ENCODE measurements around the gene SVIL. TPM values are rescaled to one million over a fixed set of nuclear protein-coding genes. Genes with fewer than 3 reads are reported as not detected.
"Not testable (repeated sequence)": the region's sequence is repeated elsewhere in the genome, so short reads cannot be mapped to it uniquely, and the experiment has no call there.

SVIL gene
- total RNA-seq, 2 donors from 2014 or later, result 349 to 483 TPM

GRCh38 chr10:29595146-29595545 is 39.6 kb downstream of the SVIL start:
- Histone ChIP-seq H3K27me3 (replicated peaks; ENCODE audit: insufficient read depth) (no peaks in the 10 kb centered on the region), H3K36me3 (no peaks in the 10 kb centered on the region), H3K27ac (peak overlapping the region; percentile 28 to 43), H3K4me3 (no peak overlapping the region), H3K4me1 (ENCODE audit: control insufficient read depth in 1 of 2, low read depth in 2 of 2) (peaks cover 14 to 93% of the 10 kb centered on the region in 2 donors), H3K9me3 (no peaks in the 10 kb centered on the region)
- no peak for DNase-seq (ENCODE audit: low spot score)
- no peak for ATAC-seq (ENCODE audit: insufficient number of reproducible peaks, low FRiP score, low read depth)
- TF ChIP-seq CTCF (IDR thresholded peaks at IDR 0.05), result no peak

- ATAC-seq (ENCODE audit: insufficient number of reproducible peaks, low FRiP score, low read depth) (no peak), DNase-seq (ENCODE audit: low spot score) (no peak)
- peaks cover 33 to 93% of the 10 kb centered on the region in 2 donors for H3K4me1 ChIP-seq (ENCODE audit: control insufficient read depth in 1 of 2, low read depth in 2 of 2)
- no peaks in the 10 kb centered on the region for H3K36me3 ChIP-seq
- no peaks in the 10 kb centered on the region for H3K9me3 ChIP-seq
- no peak overlapping the region for H3K4me3 ChIP-seq
- no peaks in the 10 kb centered on the region for H3K27me3 ChIP-seq (replicated peaks; ENCODE audit: insufficient read depth)
- H3K27ac ChIP-seq, result peak overlapping the region in 1 of 2 donors; percentile 58
- TF ChIP-seq CTCF (IDR thresholded peaks at IDR 0.05), result no peak
These were observed 43.2 kb downstream of the SVIL start for GRCh38 chr10:29591651-29591968.

DNA sequence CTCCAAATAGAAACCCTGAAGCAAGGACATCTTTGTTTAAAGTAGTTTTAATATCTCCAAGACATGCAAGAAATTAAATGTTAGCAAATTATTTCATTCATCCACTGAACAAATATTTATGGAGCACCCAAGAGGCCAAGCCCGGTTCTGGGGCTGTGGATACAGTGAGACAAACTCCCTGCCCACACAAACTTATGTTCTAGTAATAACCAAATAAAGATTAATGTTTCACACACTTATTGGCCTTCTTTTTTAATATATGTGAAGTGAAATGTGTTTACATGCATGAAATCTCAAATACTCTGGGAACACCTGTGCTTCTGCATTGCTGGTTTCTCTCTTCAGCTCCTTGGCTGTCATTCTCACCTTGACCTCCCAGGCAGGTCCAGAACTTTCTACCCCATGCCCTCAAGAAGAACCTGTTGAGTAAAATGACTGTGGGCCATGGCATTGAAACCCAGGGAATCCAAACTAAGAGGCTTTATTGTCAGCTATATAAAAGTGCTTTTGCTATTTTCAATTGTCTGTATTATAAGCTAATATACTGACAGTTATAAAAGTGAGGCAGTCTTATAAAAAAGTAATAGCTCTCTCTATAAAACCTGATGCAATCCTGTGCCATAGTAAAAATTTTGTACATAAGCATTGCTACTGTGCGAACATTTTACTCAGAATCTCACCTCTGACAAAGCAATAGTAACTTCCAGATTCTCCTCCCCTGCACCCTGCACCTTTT is 43.7 kb downstream of the SVIL start:
- H3K4me3 ChIP-seq, result no peak overlapping the region
- ATAC-seq (ENCODE audit: insufficient number of reproducible peaks, low FRiP score, low read depth), result no peak
- peaks cover 37 to 93% of the 10 kb centered on the region in 2 donors for H3K4me1 ChIP-seq (ENCODE audit: control insufficient read depth in 1 of 2, low read depth in 2 of 2)
- no peak for DNase-seq (ENCODE audit: low spot score)
- H3K27ac ChIP-seq, result peak overlapping the region; percentile 45 to 85
- H3K36me3 ChIP-seq, result no peaks in the 10 kb centered on the region
- H3K27me3 ChIP-seq (replicated peaks; ENCODE audit: insufficient read depth), result no peaks in the 10 kb centered on the region
- TF ChIP-seq CTCF (IDR thresholded peaks at IDR 0.05), result peak; percentile 5
- no peaks in the 10 kb centered on the region for H3K9me3 ChIP-seq

DNA sequence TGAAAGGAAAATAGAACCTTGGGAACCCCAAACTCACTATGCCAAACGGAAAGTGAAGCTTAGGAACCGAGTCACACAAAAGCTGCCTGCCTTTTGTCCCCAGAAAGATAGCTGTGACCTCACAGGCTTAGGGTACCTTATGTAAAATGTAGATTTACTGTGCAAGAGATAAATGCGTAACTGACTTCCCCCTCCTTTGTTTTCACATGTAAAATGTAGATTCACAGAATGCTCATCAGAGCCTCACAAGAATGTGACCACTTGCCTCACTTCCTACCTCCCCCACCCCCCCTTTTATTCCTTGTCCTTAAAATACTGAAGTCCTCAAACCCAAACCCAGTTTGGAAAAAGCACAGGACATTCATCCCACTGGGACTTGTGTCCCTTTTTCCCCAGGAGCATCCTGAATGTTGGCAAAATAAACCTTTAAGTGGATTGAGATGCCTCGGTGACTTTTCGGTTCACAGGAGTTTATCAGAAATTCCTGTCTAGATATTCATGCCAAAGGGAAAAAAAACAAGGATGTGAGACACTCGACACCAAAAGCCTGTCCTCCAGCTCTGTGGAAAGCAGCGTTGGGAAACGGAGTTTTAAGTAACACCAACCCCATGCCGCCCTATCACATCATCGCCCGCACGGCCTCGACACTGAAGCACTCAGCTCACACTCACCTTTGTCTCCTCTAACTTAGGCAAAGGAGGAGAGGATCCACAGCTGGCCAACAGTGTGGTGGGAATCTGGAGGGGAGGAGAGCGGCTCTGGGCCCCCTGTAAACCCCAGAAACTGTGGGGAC is 45.9 kb downstream of the SVIL start:
- Histone ChIP-seq H3K4me1 (ENCODE audit: control insufficient read depth in 1 of 2, low read depth in 2 of 2) (peaks cover 43 to 96% of the 10 kb centered on the region in 2 donors), H3K27ac (peak overlapping the region; percentile 81 to 85)
- no peak for ATAC-seq (ENCODE audit: insufficient number of reproducible peaks, low FRiP score, low read depth)

GRCh38 chr10:29587750-29588628 is 46.8 kb downstream of the SVIL start:
- not testable (repeated sequence) for H3K36me3 ChIP-seq; H3K9me3 ChIP-seq; DNase-seq (ENCODE audit: low spot score); H3K27me3 ChIP-seq (replicated peaks; ENCODE audit: insufficient read depth); H3K4me3 ChIP-seq
- Histone ChIP-seq H3K27ac (peak overlapping the region; percentile 81 to 85), H3K4me1 (ENCODE audit: control insufficient read depth in 1 of 2, low read depth in 2 of 2) (peaks cover 47 to 97% of the 10 kb centered on the region in 2 donors)
- ATAC-seq (ENCODE audit: insufficient number of reproducible peaks, low FRiP score, low read depth), result peak; percentile 18

More for the DNA sequence above, 45.9 kb downstream of the SVIL start:
- no peaks in the 10 kb centered on the region for H3K36me3 ChIP-seq
- no peak for TF ChIP-seq CTCF (IDR thresholded peaks at IDR 0.05)
- H3K9me3 ChIP-seq, result no peaks in the 10 kb centered on the region
- H3K4me3 ChIP-seq, result no peak overlapping the region
- DNase-seq (ENCODE audit: low spot score), result no peak
- H3K27me3 ChIP-seq (replicated peaks; ENCODE audit: insufficient read depth), result no peaks in the 10 kb centered on the region

- H3K36me3 ChIP-seq; H3K9me3 ChIP-seq; ATAC-seq (ENCODE audit: insufficient number of reproducible peaks, low FRiP score, low read depth); H3K27me3 ChIP-seq (replicated peaks; ENCODE audit: insufficient read depth); DNase-seq (ENCODE audit: low spot score): not testable (repeated sequence)
- H3K4me1 ChIP-seq (ENCODE audit: control insufficient read depth in 1 of 2, low read depth in 2 of 2), result peaks cover 51 to 98% of the 10 kb centered on the region in 2 donors
- H3K27ac ChIP-seq, result peak overlapping the region; percentile 37 to 73
- peak overlapping the region; percentile 20 for H3K4me3 ChIP-seq
These were observed 47.5 kb downstream of the SVIL start for GRCh38 chr10:29587102-29587749.

All from thoracic aorta (tissue), 2 donors.